Chondrocyte (in vitro differentiated cells): ENCODE measurements around the gene WDR62. TPM values are rescaled to one million over a fixed set of nuclear protein-coding genes. Genes with fewer than 3 reads are reported as not detected.
"Not testable (repeated sequence)": the region's sequence is repeated elsewhere in the genome, so short reads cannot be mapped to it uniquely, and the experiment has no call there.

ENCODE experiments used
- DNase-seq: peaks from one replicate; pipeline ENCODE4 v3.0.0; 2021; ENCODE audit warnings: mixed read lengths, low spot score
- H3K27ac Mint-ChIP-seq: one replicate; pipeline ENCODE4 v1.8.0; 2021; ENCODE audit warnings: mild to moderate bottlenecking, moderate library complexity, mixed read lengths; ENCODE audit not compliant: unreplicated experiment
- H3K27me3 Mint-ChIP-seq: 2 replicates; pipeline ENCODE4 v1.8.0; 2021; ENCODE audit warnings: low read depth, mixed read lengths
- H3K36me3 Mint-ChIP-seq: 2 replicates; pipeline ENCODE4 v1.8.0; 2021; ENCODE audit warnings: low read depth, mixed read lengths
- H3K4me1 Mint-ChIP-seq: 2 replicates; pipeline ENCODE4 v1.8.0; 2021; ENCODE audit warnings: low read depth, mild to moderate bottlenecking, mixed read lengths
- H3K4me3 Mint-ChIP-seq: one replicate; pipeline ENCODE4 v1.8.0; 2021; ENCODE audit warnings: mild to moderate bottlenecking, moderate library complexity, mixed read lengths; ENCODE audit not compliant: unreplicated experiment
- H3K9me3 Mint-ChIP-seq: 2 replicates; pipeline ENCODE4 v1.8.0; 2021; ENCODE audit warnings: low read depth, mixed read lengths
- total RNA-seq: library from RNA; stranded (reverse); gene quantifications from 3 replicates; pipeline ENCODE4 v1.2.1, GENCODE V29; 2021
- TF ChIP-seq, protein P1 (sequence below): fragments of 200-600 bp; sonication (generic); IDR thresholded peaks from 2 replicates; pipeline ENCODE4 v1.5.0; 2021; ENCODE audit warnings: antibody characterized with exemption, mild to moderate bottlenecking, moderate library complexity

Gene WDR62
- total RNA-seq, 1 donor from 2014 or later = 3.0 TPM

DNA sequence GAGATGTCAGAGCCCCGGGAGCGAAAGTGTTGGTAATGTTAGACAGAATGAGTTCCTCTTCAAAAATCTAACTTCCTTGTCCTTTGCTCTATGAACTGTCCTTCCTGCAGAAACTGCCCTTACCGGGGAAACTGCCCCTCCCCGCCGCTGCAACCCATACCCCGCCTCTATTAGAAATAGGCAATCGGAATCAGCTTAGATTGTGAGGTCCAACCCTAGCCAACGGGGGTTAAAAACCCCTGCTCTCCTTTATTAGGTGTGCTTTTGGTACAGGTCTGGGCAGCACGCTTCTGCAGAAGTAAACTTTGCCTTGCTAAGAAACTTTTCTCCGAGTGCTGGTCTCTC, 73.7 kb downstream of the WDR62 start:
- H3K27me3 Mint-ChIP-seq = no peaks in the 10 kb centered on the region
- TF ChIP-seq, protein P1, sequence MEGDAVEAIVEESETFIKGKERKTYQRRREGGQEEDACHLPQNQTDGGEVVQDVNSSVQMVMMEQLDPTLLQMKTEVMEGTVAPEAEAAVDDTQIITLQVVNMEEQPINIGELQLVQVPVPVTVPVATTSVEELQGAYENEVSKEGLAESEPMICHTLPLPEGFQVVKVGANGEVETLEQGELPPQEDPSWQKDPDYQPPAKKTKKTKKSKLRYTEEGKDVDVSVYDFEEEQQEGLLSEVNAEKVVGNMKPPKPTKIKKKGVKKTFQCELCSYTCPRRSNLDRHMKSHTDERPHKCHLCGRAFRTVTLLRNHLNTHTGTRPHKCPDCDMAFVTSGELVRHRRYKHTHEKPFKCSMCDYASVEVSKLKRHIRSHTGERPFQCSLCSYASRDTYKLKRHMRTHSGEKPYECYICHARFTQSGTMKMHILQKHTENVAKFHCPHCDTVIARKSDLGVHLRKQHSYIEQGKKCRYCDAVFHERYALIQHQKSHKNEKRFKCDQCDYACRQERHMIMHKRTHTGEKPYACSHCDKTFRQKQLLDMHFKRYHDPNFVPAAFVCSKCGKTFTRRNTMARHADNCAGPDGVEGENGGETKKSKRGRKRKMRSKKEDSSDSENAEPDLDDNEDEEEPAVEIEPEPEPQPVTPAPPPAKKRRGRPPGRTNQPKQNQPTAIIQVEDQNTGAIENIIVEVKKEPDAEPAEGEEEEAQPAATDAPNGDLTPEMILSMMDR = no peak

DNA sequence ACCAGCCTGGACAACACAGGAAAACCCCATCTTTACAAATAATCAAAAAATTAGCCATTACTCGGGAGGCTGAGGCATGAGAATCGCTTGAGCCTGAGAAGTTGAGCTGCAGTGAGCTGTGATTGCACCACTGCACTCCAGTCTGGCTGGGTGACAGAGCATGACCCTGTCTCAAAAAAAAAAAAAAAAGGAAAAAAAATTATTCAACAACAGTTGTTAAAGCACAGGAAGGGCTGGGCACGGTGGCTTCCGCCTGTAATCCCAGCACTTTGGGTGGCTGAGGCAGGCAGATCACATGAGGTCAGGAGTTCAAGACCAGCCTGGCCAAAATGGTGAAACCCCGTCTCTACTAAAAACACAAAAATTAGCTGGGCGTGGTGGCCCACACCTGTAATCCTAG, 76.5 kb downstream of the WDR62 start:
- not testable (repeated sequence) for H3K27ac Mint-ChIP-seq, H3K27me3 Mint-ChIP-seq, H3K9me3 Mint-ChIP-seq, H3K4me3 Mint-ChIP-seq, DNase-seq, H3K36me3 Mint-ChIP-seq
- H3K4me1 Mint-ChIP-seq = peaks cover 16% of the 10 kb centered on the region

More for the DNA sequence above, 73.7 kb downstream of the WDR62 start:
- peak overlapping the region; percentile 88 for H3K4me3 Mint-ChIP-seq
- H3K4me1 Mint-ChIP-seq = peaks cover 11% of the 10 kb centered on the region
- peak overlapping the region; percentile 98 for H3K27ac Mint-ChIP-seq
- no peaks in the 10 kb centered on the region for H3K9me3 Mint-ChIP-seq
- peaks cover 11% of the 10 kb centered on the region for H3K36me3 Mint-ChIP-seq
- DNase-seq = no peak

DNA sequence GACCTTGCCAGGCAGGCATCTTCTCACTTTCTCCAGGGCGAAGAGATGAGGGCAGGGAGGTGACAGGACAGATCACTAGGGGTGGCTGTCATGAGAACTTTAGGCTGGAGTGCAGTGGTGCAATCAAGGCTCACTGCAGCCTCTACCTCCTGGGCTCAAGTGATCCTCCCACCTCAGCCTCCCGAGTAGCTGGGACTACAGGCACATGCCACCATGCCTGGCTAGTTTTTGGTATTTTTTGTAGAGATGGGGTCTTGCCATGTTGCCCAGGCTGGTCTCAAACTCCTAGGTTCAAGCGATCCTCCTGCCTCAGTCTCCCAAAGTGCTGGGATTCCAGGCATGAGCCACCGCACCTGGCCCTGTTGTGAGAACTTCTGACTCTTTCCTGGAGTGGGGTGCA, 80.2 kb downstream of the WDR62 start:
- not testable (repeated sequence) for DNase-seq, H3K36me3 Mint-ChIP-seq, H3K4me3 Mint-ChIP-seq, H3K27me3 Mint-ChIP-seq, H3K9me3 Mint-ChIP-seq, H3K27ac Mint-ChIP-seq
- peaks cover 16% of the 10 kb centered on the region for H3K4me1 Mint-ChIP-seq

DNA sequence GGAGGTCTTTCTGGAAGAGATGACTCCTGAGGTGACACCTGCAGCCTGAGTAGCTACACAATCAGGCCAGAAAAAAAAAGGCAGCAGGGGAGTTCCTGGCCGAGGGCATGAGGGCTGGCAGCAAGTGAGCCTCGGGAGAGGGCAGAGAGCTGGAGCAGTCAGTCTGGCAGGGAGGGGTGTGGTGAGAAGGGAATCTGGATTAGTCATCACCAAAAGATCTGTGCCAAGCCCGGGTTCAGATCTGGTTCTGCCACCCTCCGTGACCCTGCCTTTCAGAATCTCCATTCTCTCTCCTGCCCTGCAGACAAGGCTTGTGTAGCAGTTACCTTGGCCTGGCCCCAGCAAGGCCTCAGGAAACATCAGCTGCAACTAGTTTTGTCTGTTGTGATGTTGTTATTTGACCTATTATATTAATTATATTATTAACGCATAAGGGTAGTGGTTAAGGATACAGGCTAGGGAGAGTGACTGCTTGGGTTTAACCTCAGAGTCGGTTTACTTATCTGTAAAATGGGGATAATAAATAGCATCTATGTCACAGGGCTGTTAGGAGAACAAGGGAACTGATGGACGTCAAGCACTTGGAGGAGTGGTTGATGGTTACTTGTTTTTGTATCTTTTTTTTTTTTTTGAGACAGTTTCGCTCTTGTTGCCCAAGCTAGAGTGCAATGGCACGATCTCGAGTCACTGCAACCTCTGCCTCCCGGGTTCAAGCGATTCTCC, 82.4 kb downstream of the WDR62 start:
- Mint-ChIP-seq H3K27ac (peak overlapping the region; percentile 83), H3K4me1 (peaks cover 26% of the 10 kb centered on the region), H3K36me3 (peaks cover 6% of the 10 kb centered on the region), H3K9me3 (no peaks in the 10 kb centered on the region), H3K4me3 (peak overlapping the region; percentile 5), H3K27me3 (no peaks in the 10 kb centered on the region)
- DNase-seq = no peak
- TF ChIP-seq, protein P1 = no peak

DNA sequence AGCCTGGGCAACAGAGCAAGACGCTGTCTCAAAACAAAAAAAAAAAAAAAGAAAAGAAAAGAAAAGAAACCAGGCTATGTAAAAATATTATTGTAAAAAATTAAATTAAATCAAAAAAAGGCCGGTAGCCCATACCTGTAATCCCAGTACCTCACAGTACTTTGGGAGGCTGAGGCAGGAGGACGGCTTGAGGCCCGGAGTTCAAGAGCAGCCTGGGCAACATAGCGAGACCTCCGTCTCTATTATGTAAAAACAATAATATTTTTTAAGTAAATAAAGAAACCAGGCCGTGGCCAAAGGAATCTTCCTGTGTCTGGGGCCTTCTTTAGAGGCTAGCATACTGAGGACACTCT, 84.4 kb downstream of the WDR62 start:
- no peaks in the 10 kb centered on the region for H3K27me3 Mint-ChIP-seq
- TF ChIP-seq, protein P1 = no peak

DNA sequence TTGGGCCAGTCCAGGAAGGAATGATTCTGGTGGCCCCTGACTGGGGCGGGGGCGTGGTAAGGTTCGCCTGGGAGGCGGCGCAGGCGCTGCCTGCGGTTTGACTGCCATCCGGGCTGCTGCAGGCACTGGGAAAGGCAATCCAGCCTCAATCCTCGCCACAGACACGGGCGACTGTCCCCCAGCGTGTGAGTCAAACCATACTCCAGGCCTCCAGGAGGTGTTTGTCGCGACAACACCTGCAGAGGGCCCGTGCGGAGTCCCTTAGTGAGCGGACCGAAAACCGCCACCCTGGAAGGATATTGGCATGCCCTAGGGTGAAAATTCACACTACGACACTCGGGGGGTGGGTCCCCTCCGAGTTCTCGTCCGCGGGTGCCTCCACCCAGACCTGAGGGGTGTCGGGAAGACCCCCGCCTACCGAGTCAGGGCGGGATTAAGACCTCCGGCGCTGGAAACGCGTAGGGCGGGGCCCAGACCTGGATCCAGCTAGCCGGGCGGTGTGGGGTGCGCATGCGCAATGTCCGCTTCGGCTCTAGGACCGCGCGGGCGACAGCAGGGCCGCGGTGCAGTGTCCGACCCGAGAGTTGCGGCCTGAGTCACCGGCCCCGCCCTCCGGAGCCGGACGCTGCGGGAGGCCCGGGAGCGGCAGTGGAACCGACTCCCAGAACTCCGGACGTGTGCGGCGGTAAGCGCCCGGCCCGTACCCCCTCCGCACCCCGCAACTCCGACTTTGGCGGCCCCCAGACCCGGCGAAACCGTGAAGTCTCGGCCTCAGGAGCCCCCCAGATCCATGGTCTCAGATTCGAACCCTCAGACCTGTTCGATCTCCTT, 85.0 kb downstream of the WDR62 start, which contains the start of gene CAPNS1:
Gene CAPNS1, plus strand, starts transcription at position 594 of the 831 bp plus-strand sequence. CDS start 946 bp downstream, outside the sequence.
- H3K4me3 Mint-ChIP-seq = peak within 1 kb of the TSS; percentile 97
- H3K36me3 Mint-ChIP-seq = peaks cover 15% of the 10 kb centered on the region
- TF ChIP-seq, protein P1 = peak; percentile 50
- peak within 1 kb of the TSS; percentile 98 for H3K27ac Mint-ChIP-seq
- no peaks in the 10 kb centered on the region for H3K27me3 Mint-ChIP-seq
- H3K4me1 Mint-ChIP-seq = peaks cover 26% of the 10 kb centered on the region
- no peaks in the 10 kb centered on the region for H3K9me3 Mint-ChIP-seq
- DNase-seq = peak; percentile 99

More for the DNA sequence above, 84.4 kb downstream of the WDR62 start:
- H3K27ac Mint-ChIP-seq = peak overlapping the region; percentile 98
- peak overlapping the region; percentile 97 for H3K4me3 Mint-ChIP-seq
- no peak for DNase-seq
- peaks cover 12% of the 10 kb centered on the region for H3K36me3 Mint-ChIP-seq
- no peaks in the 10 kb centered on the region for H3K9me3 Mint-ChIP-seq
- H3K4me1 Mint-ChIP-seq = peaks cover 26% of the 10 kb centered on the region
